ENCODE measurements around the gene RNF41.

GRCh38 chr12:56158926-56159461 is 62.7 kb downstream of the RNF41 start:
- TF ChIP-seq CTCF (IDR thresholded peaks at IDR 0.05) (no peak), POLR2A (IDR thresholded peaks at IDR 0.05) (peak; percentile 24)

All from right lobe of liver (tissue), 4 donors.